Breast epithelium (tissue), 3 donors: Measurements from ENCODE around the gene LPGAT1.

Experiments used
- POLR2AphosphoS5 ChIP-seq, 3 donors: sonication (generic); formaldehyde crosslinking; IDR thresholded peaks; one replicate each; pipeline ENCODE4 v1.6.1; 2017; ENCODE audit warnings: antibody characterized with exemption in 3 of 3
- TF ChIP-seq, protein P1 (sequence below), 3 donors: fragments of 450-650 bp; IDR thresholded peaks; one replicate each; pipeline ENCODE4 v1.5.1; 2016 to 2017; ENCODE audit warnings: antibody characterized with exemption in 3 of 3, mild to moderate bottlenecking in 3 of 3, moderate library complexity in 3 of 3

DNA sequence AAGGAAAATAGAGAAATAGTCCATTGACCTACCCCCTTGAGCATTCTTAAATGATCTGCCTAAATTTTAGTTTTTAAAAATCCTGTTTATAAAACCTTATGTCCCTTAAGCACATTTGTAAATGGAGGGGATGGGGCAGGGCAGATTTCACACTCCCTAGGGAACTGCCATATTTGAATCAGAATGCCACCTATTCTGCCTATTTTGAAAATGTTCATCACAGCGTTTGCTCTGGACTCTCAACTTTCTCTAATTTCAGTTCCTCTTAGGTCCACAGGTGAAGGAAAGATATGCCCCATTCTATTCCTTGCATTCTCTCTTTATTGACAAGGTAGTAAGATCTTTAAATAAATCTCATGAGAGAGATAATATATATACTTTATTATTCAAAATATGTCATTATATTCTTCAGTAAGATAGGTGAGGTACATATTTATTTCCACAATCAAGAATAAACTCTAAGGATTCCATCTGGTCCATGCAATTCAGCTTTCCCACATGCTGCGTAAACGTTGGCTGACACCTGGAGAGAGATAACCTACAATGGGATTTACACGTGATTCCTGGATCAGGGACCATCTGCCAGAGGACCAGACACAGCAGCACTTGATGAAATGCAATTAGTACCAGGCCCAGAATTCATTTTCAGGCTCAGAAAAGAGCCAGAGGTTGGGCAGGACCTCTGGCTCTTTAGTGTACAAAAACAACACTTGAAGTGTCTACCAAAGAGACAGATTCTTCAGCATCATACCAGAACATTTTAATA is 1.2 kb upstream of the LPGAT1 start:
- TF ChIP-seq, protein P1, sequence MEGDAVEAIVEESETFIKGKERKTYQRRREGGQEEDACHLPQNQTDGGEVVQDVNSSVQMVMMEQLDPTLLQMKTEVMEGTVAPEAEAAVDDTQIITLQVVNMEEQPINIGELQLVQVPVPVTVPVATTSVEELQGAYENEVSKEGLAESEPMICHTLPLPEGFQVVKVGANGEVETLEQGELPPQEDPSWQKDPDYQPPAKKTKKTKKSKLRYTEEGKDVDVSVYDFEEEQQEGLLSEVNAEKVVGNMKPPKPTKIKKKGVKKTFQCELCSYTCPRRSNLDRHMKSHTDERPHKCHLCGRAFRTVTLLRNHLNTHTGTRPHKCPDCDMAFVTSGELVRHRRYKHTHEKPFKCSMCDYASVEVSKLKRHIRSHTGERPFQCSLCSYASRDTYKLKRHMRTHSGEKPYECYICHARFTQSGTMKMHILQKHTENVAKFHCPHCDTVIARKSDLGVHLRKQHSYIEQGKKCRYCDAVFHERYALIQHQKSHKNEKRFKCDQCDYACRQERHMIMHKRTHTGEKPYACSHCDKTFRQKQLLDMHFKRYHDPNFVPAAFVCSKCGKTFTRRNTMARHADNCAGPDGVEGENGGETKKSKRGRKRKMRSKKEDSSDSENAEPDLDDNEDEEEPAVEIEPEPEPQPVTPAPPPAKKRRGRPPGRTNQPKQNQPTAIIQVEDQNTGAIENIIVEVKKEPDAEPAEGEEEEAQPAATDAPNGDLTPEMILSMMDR (IDR thresholded peaks at IDR 0.05) = no peak
- no peak for TF ChIP-seq POLR2AphosphoS5 (IDR thresholded peaks at IDR 0.05)
